H1 (cell line): ENCODE measurements around the gene TPSG1. TPM values are rescaled to one million over a fixed set of nuclear protein-coding genes. Genes with fewer than 3 reads are reported as not detected.

Experiments
- BACH1 ChIP-seq: IDR thresholded peaks from 2 replicates; pipeline ENCODE4 v1.6.1; 2012; ENCODE audit warnings: low read length, improper control_type of control experiment
- SUZ12 ChIP-seq: fragments of 200-600 bp; sonication (generic); IDR thresholded peaks from 2 replicates; pipeline ENCODE4 v1.6.1; 2012; ENCODE audit warnings: mild to moderate bottlenecking, inconsistent platforms, low read length, moderate library complexity, mixed read lengths
- polyA plus RNA-seq, 7 experiments: library from polyadenylated mRNA; depleted of rRNA in 3 of 7; stranded (reverse) in 5 of 7; unstranded in 2 of 7; fragments of >200 nt in 5 of 7; fragments of 200-250 nt in 2 of 7; gene quantifications; 1 replicate in 5 of 7; 2 replicates in 1 of 7; 4 replicates in 1 of 7; pipeline versions ENCODE4 v1.2.1 to v1.2.3, GENCODE V29; 2011 to 2013; ENCODE audit warnings: missing spikeins in 2 of 7, mixed read lengths in 2 of 7
- total RNA-seq: library from RNA; stranded (reverse); fragmentation: NEBNext Ultra II Directional; extraction: Animal tissue kit (Norgen Biotek cat#: 25700); gene quantifications from 2 replicates; pipeline ENCODE4 v1.2.1, GENCODE V29; 2021

TPSG1 gene
- total and polyA plus RNA-seq, 2 of the 8 experiments (the other 6 are each of a cell fraction or from before 2014, with no cell fraction given), result not detected

- TF ChIP-seq SUZ12 (no peak), BACH1 (no peak)
These were observed 48.7 kb upstream of the TPSG1 start (continued) for GRCh38 chr16:1273816-1274215.
